Endodermal cell (in vitro differentiated cells): ENCODE results near the gene C2orf92. TPM values are rescaled to one million over a fixed set of nuclear protein-coding genes. Genes with fewer than 3 reads are reported as not detected.
"Not testable (repeated sequence)": the region's sequence is repeated elsewhere in the genome, so short reads cannot be mapped to it uniquely, and the experiment has no call there.

Source experiments
- DNase-seq: peaks from one replicate; pipeline ENCODE4 v3.0.0-alpha.2; 2017
- H3K27ac ChIP-seq: 2 replicates; pipeline ENCODE4 v1.5.1; 2013; ENCODE audit warnings: mild to moderate bottlenecking, low read depth, low read length, moderate library complexity
- H3K27me3 ChIP-seq: 2 replicates; pipeline ENCODE4 v1.6.1; 2013; ENCODE audit warnings: mild to moderate bottlenecking, low read length, moderate library complexity; ENCODE audit not compliant: insufficient read depth, control insufficient read depth, poor library complexity, severe bottlenecking
- H3K36me3 ChIP-seq: 2 replicates; pipeline ENCODE4 v1.7.0; 2013; ENCODE audit warnings: mild to moderate bottlenecking, low read length, moderate library complexity; ENCODE audit not compliant: control insufficient read depth, insufficient read depth
- H3K4me1 ChIP-seq: one replicate; pipeline ENCODE4 v1.7.0; 2013; ENCODE audit warnings: low read length; ENCODE audit not compliant: control insufficient read depth, insufficient read depth
- H3K4me3 ChIP-seq: 2 replicates; pipeline ENCODE4 v1.5.1; 2013; ENCODE audit warnings: mild to moderate bottlenecking, low read length, moderate library complexity
- H3K9ac ChIP-seq: 2 replicates; pipeline ENCODE4 v1.6.1; 2013; ENCODE audit warnings: mild to moderate bottlenecking, low read length, moderate library complexity; ENCODE audit not compliant: poor library complexity, severe bottlenecking; ENCODE audit errors: extremely low read depth
- H3K9me3 ChIP-seq: 2 replicates; pipeline ENCODE4 v1.6.1; 2013; ENCODE audit warnings: mild to moderate bottlenecking, low read length, moderate library complexity; ENCODE audit not compliant: control insufficient read depth
- H3K27ac Mint-ChIP-seq: 2 replicates; pipeline ENCODE4 v1.8.0; 2020; ENCODE audit warnings: mixed read lengths
- H3K27me3 Mint-ChIP-seq: 2 replicates; pipeline ENCODE4 v1.8.0; 2021; ENCODE audit warnings: mild to moderate bottlenecking, mixed read lengths; ENCODE audit not compliant: insufficient read depth
- H3K36me3 Mint-ChIP-seq: 2 replicates; pipeline ENCODE4 v1.8.0; 2020; ENCODE audit warnings: low read depth, mixed read lengths
- H3K4me1 Mint-ChIP-seq: 2 replicates; pipeline ENCODE4 v1.8.0; 2020; ENCODE audit warnings: mixed read lengths
- H3K4me3 Mint-ChIP-seq: 2 replicates; pipeline ENCODE4 v1.8.0; 2020; ENCODE audit warnings: mild to moderate bottlenecking, moderate library complexity, mixed read lengths
- H3K9me3 Mint-ChIP-seq: 2 replicates; pipeline ENCODE4 v1.8.0; 2020; ENCODE audit warnings: mild to moderate bottlenecking, mixed read lengths
- CTCF ChIP-seq: fragments of 200-600 bp; sonication (generic); conservative IDR thresholded peaks from 2 replicates; pipeline ENCODE4 v1.5.0; 2021; ENCODE audit warnings: antibody characterized with exemption, mild to moderate bottlenecking
- WGBS, 2 experiments: methylation state at CpG; one replicate each; pipeline versions ENCODE4 v1.1.5 to v1.1.7; 2013; ENCODE audit warnings: missing lambda C conversion rate in 2 of 2, mixed read lengths in 1 of 2; ENCODE audit not compliant: insufficient coverage in 1 of 2, insufficient read length in 1 of 2; 5-methylcytosine and 5-hydroxymethylcytosine counted together
- long read RNA-seq, 4 experiments: library from polyadenylated mRNA in 2 of 4; library from RNA in 1 of 4; library from capped mRNA in 1 of 4; stranded (forward) in 3 of 4; unstranded in 1 of 4; transcript quantifications; one replicate each; pipeline ENCODE4 v2.0.0, GENCODE V29; 2020 to 2021; ENCODE audit warnings: inconsistent platforms in 1 of 4
- polyA plus RNA-seq, 2 experiments: library from polyadenylated mRNA; stranded (reverse); fragments of 50-300 nt; gene quantifications; one replicate each; pipeline ENCODE4 v1.2.3, GENCODE V29; 2013
- total RNA-seq, 2 donors: library from RNA; stranded (reverse); fragmentation: NEBNext Ultra II Directional in 1 of 2; extraction: Animal tissue kit (Norgen Biotek cat#: 25700) in 1 of 2; gene quantifications; 2 replicates in 1 of 2; 3 replicates in 1 of 2; pipeline ENCODE4 v1.2.1, GENCODE V29; 2021

C2orf92 gene
- total RNA-seq = 10 to 100 TPM; 12.5 to 17.4 TPM
- 7.2 TPM for polyA plus RNA-seq (2013, experiment 1 of 2)
- polyA plus RNA-seq (2013, experiment 2 of 2) = 7.0 TPM
- long read RNA-seq, experiment 1, partial matches to known transcripts = 0 of 1 reads
- long read RNA-seq, experiment 1, other reads (novel, unspliced or antisense) = 1 of 1 reads
- long read RNA-seq, experiment 2, partial matches to known transcripts = 0 of 5 reads
- long read RNA-seq, experiment 2, other reads (novel, unspliced or antisense) = 5 of 5 reads
- long read RNA-seq, experiment 3, partial matches to known transcripts = 0 of 2 reads
- long read RNA-seq, experiment 3, other reads (novel, unspliced or antisense) = 2 of 2 reads
- long read RNA-seq, experiment 4, partial matches to known transcripts = 0 of 4 reads
- long read RNA-seq, experiment 4, other reads (novel, unspliced or antisense) = 4 of 4 reads

- H3K4me1 ChIP-seq = no peaks in the 10 kb centered on the region
- H3K36me3 ChIP-seq = no peaks in the 10 kb centered on the region
- H3K27ac ChIP-seq = no peak within 1 kb of the TSS
- no peak for TF ChIP-seq CTCF
- 90 to 96% methylated on average over 5 to 6 of the region's 6 CpGs for WGBS, 2 experiments
- Mint-ChIP-seq H3K27me3 (no peaks in the 10 kb centered on the region), H3K4me1 (peaks cover 1% of the 10 kb centered on the region), H3K4me3 (no peak within 1 kb of the TSS), H3K27ac (no peak within 1 kb of the TSS), H3K36me3 (peaks cover 12% of the 10 kb centered on the region), H3K9me3 (no peaks in the 10 kb centered on the region)
- no peak for DNase-seq
- H3K9me3 ChIP-seq = no peaks in the 10 kb centered on the region
- no peaks in the 10 kb centered on the region for H3K27me3 ChIP-seq
- no peak within 1 kb of the TSS for H3K4me3 ChIP-seq
- H3K9ac ChIP-seq = no peak within 1 kb of the TSS
Measured at GRCh38 chr2:97669448-97669847, at the start of gene C2orf92. C2orf92 (plus strand) TSS chr2:97669713; CDS start chr2:97669789, 76 bp downstream.

GRCh38 chr2:97620492-97620891 is 49.0 kb upstream of the C2orf92 start:
- not testable (repeated sequence) for H3K27ac ChIP-seq, H3K4me3 Mint-ChIP-seq, H3K27me3 Mint-ChIP-seq, H3K27me3 ChIP-seq, H3K36me3 ChIP-seq, H3K4me1 ChIP-seq, H3K9me3 ChIP-seq, H3K4me1 Mint-ChIP-seq, H3K9ac ChIP-seq, H3K9me3 Mint-ChIP-seq, DNase-seq, H3K4me3 ChIP-seq, H3K27ac Mint-ChIP-seq, H3K36me3 Mint-ChIP-seq
- WGBS, 2 experiments = no CpG with 5 or more reads among the region's 1 CpG

- H3K9me3 ChIP-seq, H3K9me3 Mint-ChIP-seq, H3K4me3 Mint-ChIP-seq, H3K27ac ChIP-seq, H3K4me3 ChIP-seq, H3K36me3 Mint-ChIP-seq, H3K27me3 ChIP-seq, H3K27ac Mint-ChIP-seq, H3K36me3 ChIP-seq, H3K4me1 Mint-ChIP-seq, H3K4me1 ChIP-seq, H3K9ac ChIP-seq, H3K27me3 Mint-ChIP-seq: not testable (repeated sequence)
- DNase-seq = peak; percentile 59
Measured at GRCh38 chr2:97622976-97623375, 46.5 kb upstream of the C2orf92 start.

- not testable (repeated sequence) for H3K9me3 Mint-ChIP-seq, H3K4me1 ChIP-seq, H3K27me3 Mint-ChIP-seq, DNase-seq, H3K27me3 ChIP-seq, H3K27ac Mint-ChIP-seq, H3K4me3 ChIP-seq, H3K9ac ChIP-seq, H3K4me3 Mint-ChIP-seq, H3K36me3 ChIP-seq, H3K36me3 Mint-ChIP-seq, H3K9me3 ChIP-seq, H3K27ac ChIP-seq, H3K4me1 Mint-ChIP-seq
- WGBS, 2 experiments = 75% methylated on average over 2 of the region's 8 CpGs; no CpG with 5 or more reads in 1 of the 2 experiments
Measured at GRCh38 chr2:97625354-97626048, 44.0 kb upstream of the C2orf92 start.

- not testable (repeated sequence) for H3K36me3 Mint-ChIP-seq, H3K9me3 Mint-ChIP-seq, H3K27me3 ChIP-seq, H3K4me1 Mint-ChIP-seq, H3K4me3 Mint-ChIP-seq, H3K4me3 ChIP-seq, H3K36me3 ChIP-seq, H3K27ac ChIP-seq, H3K9ac ChIP-seq, DNase-seq, H3K4me1 ChIP-seq, H3K9me3 ChIP-seq, H3K27ac Mint-ChIP-seq
- peaks cover 11% of the 10 kb centered on the region for H3K27me3 Mint-ChIP-seq
- WGBS, 2 experiments = 90 to 100% methylated on average over 4 to 8 of the region's 8 CpGs
Measured at GRCh38 chr2:97626049-97626430, 43.5 kb upstream of the C2orf92 start.
